ENCODE results near the gene SDR42E2. TPM values are rescaled to one million over a fixed set of nuclear protein-coding genes. Genes with fewer than 3 reads are reported as not detected.
A peak's percentile ranks its signal among the peaks of the same experiment; 100 is the strongest.

The SDR42E2 gene
- total RNA-seq, 4 donors from 2014 or later: not detected

GRCh38 chr16:22198547-22199293 is 36.4 kb downstream of the SDR42E2 start:
- Histone ChIP-seq H3K4me3 (no peak overlapping the region), H3K36me3 (no peaks in the 10 kb centered on the region), H3K9me3 (no peaks in the 10 kb centered on the region), H3K27ac (peak overlapping the region; percentile 82 to 86), H3K4me1 (peaks cover 0 to 3% of the 10 kb centered on the region in 2 donors), H3K27me3 (no peaks in the 10 kb centered on the region)
- TF ChIP-seq, protein P1, sequence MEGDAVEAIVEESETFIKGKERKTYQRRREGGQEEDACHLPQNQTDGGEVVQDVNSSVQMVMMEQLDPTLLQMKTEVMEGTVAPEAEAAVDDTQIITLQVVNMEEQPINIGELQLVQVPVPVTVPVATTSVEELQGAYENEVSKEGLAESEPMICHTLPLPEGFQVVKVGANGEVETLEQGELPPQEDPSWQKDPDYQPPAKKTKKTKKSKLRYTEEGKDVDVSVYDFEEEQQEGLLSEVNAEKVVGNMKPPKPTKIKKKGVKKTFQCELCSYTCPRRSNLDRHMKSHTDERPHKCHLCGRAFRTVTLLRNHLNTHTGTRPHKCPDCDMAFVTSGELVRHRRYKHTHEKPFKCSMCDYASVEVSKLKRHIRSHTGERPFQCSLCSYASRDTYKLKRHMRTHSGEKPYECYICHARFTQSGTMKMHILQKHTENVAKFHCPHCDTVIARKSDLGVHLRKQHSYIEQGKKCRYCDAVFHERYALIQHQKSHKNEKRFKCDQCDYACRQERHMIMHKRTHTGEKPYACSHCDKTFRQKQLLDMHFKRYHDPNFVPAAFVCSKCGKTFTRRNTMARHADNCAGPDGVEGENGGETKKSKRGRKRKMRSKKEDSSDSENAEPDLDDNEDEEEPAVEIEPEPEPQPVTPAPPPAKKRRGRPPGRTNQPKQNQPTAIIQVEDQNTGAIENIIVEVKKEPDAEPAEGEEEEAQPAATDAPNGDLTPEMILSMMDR (IDR thresholded peaks at IDR 0.05): no peak
- TF ChIP-seq POLR2A (IDR thresholded peaks at IDR 0.05): no peak
- intact Hi-C loops (cut with DNase I; ENCODE audit: low total_unique reads): no loop called here
- DNase-seq: no peak

GRCh38 chr16:22202261-22202637 is 39.9 kb downstream of the SDR42E2 start:
- H3K4me3 ChIP-seq: no peak overlapping the region
- H3K27ac ChIP-seq: no peak overlapping the region
- peaks cover 3 to 4% of the 10 kb centered on the region in 2 donors for H3K4me1 ChIP-seq
- H3K27me3 ChIP-seq: no peaks in the 10 kb centered on the region
- no peaks in the 10 kb centered on the region for H3K9me3 ChIP-seq
- intact Hi-C loops (cut with DNase I; ENCODE audit: low total_unique reads): no loop called here
- TF ChIP-seq, protein P1 (IDR thresholded peaks at IDR 0.05): no peak
- no peak for TF ChIP-seq POLR2A (IDR thresholded peaks at IDR 0.05)
- DNase-seq: no peak
- no peaks in the 10 kb centered on the region for H3K36me3 ChIP-seq

- H3K27me3 ChIP-seq: no peaks in the 10 kb centered on the region
- TF ChIP-seq, protein P1 (IDR thresholded peaks at IDR 0.05): no peak
- TF ChIP-seq POLR2A (IDR thresholded peaks at IDR 0.05): no peak
- peaks cover 3 to 4% of the 10 kb centered on the region in 2 donors for H3K4me1 ChIP-seq
- intact Hi-C loops (cut with DNase I; ENCODE audit: low total_unique reads): no loop called here
- no peaks in the 10 kb centered on the region for H3K36me3 ChIP-seq
- no peak overlapping the region for H3K4me3 ChIP-seq
- no peak overlapping the region for H3K27ac ChIP-seq
- H3K9me3 ChIP-seq: no peaks in the 10 kb centered on the region
- no peak for DNase-seq
Measured at GRCh38 chr16:22203091-22203490, 40.8 kb downstream of the SDR42E2 start.

- H3K36me3 ChIP-seq: no peaks in the 10 kb centered on the region
- TF ChIP-seq POLR2A (IDR thresholded peaks at IDR 0.05): no peak
- TF ChIP-seq, protein P1 (IDR thresholded peaks at IDR 0.05): no peak
- peaks cover under 1 to 4% of the 10 kb centered on the region in 2 donors for H3K4me1 ChIP-seq
- no peak for DNase-seq
- intact Hi-C loops (cut with DNase I; ENCODE audit: low total_unique reads): no loop called here
- H3K4me3 ChIP-seq: no peak overlapping the region
- no peaks in the 10 kb centered on the region for H3K27me3 ChIP-seq
- peak overlapping the region in 1 of 2 donors; percentile 90 for H3K27ac ChIP-seq
- H3K9me3 ChIP-seq: no peaks in the 10 kb centered on the region
Measured at GRCh38 chr16:22204091-22204655, 41.9 kb downstream of the SDR42E2 start.

- DNase-seq: no peak
Measured at GRCh38 chr16:22205577-22206012, 43.3 kb downstream of the SDR42E2 start.

More at GRCh38 chr16:22205577-22206012, 43.3 kb downstream of the SDR42E2 start:
- no peaks in the 10 kb centered on the region for H3K9me3 ChIP-seq
- no peaks in the 10 kb centered on the region for H3K36me3 ChIP-seq
- no peak for TF ChIP-seq POLR2A (IDR thresholded peaks at IDR 0.05)
- TF ChIP-seq, protein P1 (IDR thresholded peaks at IDR 0.05): no peak
- intact Hi-C loops (cut with DNase I; ENCODE audit: low total_unique reads): no loop called here
- H3K4me1 ChIP-seq: peaks cover 0 to 4% of the 10 kb centered on the region in 2 donors
- peak overlapping the region; percentile 87 to 90 for H3K27ac ChIP-seq
- peak overlapping the region; percentile 59 to 86 for H3K4me3 ChIP-seq
- H3K27me3 ChIP-seq: no peaks in the 10 kb centered on the region
